Measurements from ENCODE around the gene SNX32. TPM values are rescaled to one million over a fixed set of nuclear protein-coding genes. Genes with fewer than 3 reads are reported as not detected.

The SNX32 gene
- total and polyA plus RNA-seq, 9 of the 15 experiments (the other 6 are each of a cell fraction or from before 2014, with no cell fraction given): 0.03 TPM; not detected in 7

GRCh38 chr11:65872586-65873317 lies 39.0 kb downstream of the SNX32 start, which contains the start of gene EFEMP2 (continued):
- TF ChIP-seq MIER1 (IDR thresholded peaks at IDR 0.05; ENCODE audit: low read depth) (0 out of 2 replicates have a peak, but pooled peaks have one; percentile 31), ZNF175 (CRISPR knock-in tag; IDR thresholded peaks at IDR 0.05; ENCODE audit: low read depth) (no peak), ZNF318 (IDR thresholded peaks at IDR 0.05; ENCODE audit: borderline replicate concordance in 1 of 2, low read depth in 1 of 2) (no peak), NFE2L1 (tag; IDR thresholded peaks at IDR 0.05; ENCODE audit: borderline replicate concordance, low read depth) (no peak), POLR2G (IDR thresholded peaks at IDR 0.05; ENCODE audit: low read depth, low read length) (peak; percentile 18; the same call in 1 of the 2 replicates), HMBOX1 (IDR thresholded peaks at IDR 0.05) (no peak), ZBTB43 (CRISPR knock-in tag; IDR thresholded peaks at IDR 0.05) (no peak), ETS1 (conservative IDR thresholded peaks at IDR 0.05; ENCODE audit: control insufficient read depth, low read depth, low read length) (no peak), TFAM (CRISPR knock-in tag; conservative IDR thresholded peaks at IDR 0.05) (no peak)
